DMS53 (cell line): Measurements from ENCODE around the gene RNF17.
"Not testable (repeated sequence)": the region's sequence is repeated elsewhere in the genome, so short reads cannot be mapped to it uniquely, and the experiment has no call there.

Source experiments
- DNase-seq: peaks from one replicate; lab custom pipeline; 2025; lab: John Stamatoyannopoulos, UW

RNF17 gene

GRCh38 chr13:24745516-24745860, 18.5 kb upstream of the RNF17 start:
- DNase-seq, result no peak

GRCh38 chr13:24745861-24746617, 17.9 kb upstream of the RNF17 start:
- peak; percentile 70 for DNase-seq

GRCh38 chr13:24746618-24747247, 17.2 kb upstream of the RNF17 start:
- DNase-seq, result peak; percentile 70

GRCh38 chr13:24747248-24748060, 16.5 kb upstream of the RNF17 start:
- DNase-seq, result peak; percentile 85

- peak; percentile 35 for DNase-seq
Observed at GRCh38 chr13:24748061-24748400, 15.9 kb upstream of the RNF17 start.

- DNase-seq, result no peak
Observed at GRCh38 chr13:24759197-24759596, 4.8 kb upstream of the RNF17 start.

GRCh38 chr13:24764276-24764630, 284 bp downstream of the RNF17 start:
- no peak for DNase-seq

- peak; percentile 6 for DNase-seq
Observed at GRCh38 chr13:24777171-24777570, 13.2 kb downstream of the RNF17 start.

GRCh38 chr13:24784319-24784718, 20.4 kb downstream of the RNF17 start:
- no peak for DNase-seq

- no peak for DNase-seq
Observed at GRCh38 chr13:24788538-24788937, 24.6 kb downstream of the RNF17 start.

- no peak for DNase-seq
Observed at GRCh38 chr13:24802074-24802473, 38.1 kb downstream of the RNF17 start.

GRCh38 chr13:24821207-24821606, 57.2 kb downstream of the RNF17 start:
- no peak for DNase-seq

- DNase-seq, result no peak
Observed at GRCh38 chr13:24822640-24823039, 58.7 kb downstream of the RNF17 start.

- DNase-seq, result not testable (repeated sequence)
Observed at GRCh38 chr13:24823122-24823710, 59.2 kb downstream of the RNF17 start.

GRCh38 chr13:24827799-24828198, 63.8 kb downstream of the RNF17 start:
- DNase-seq, result no peak

- DNase-seq, result no peak
Observed at GRCh38 chr13:24834902-24835510, 71.0 kb downstream of the RNF17 start.

- not testable (repeated sequence) for DNase-seq
Observed at GRCh38 chr13:24837528-24837927, 73.6 kb downstream of the RNF17 start.

- DNase-seq, result peak; percentile 4
Observed at GRCh38 chr13:24842549-24843274, 78.7 kb downstream of the RNF17 start.

- DNase-seq, result no peak
Observed at GRCh38 chr13:24851546-24851945, 87.6 kb downstream of the RNF17 start.

GRCh38 chr13:24854311-24854710, 90.3 kb downstream of the RNF17 start:
- no peak for DNase-seq

GRCh38 chr13:24858953-24859352, 95.0 kb downstream of the RNF17 start:
- DNase-seq, result no peak

- no peak for DNase-seq
Observed at GRCh38 chr13:24860770-24861169, 96.8 kb downstream of the RNF17 start.
